Cerebellar nuclear complex (tissue), 1 donor: ENCODE data around the gene HOXA11.

Source experiments
- DNase-seq, 2 experiments: peaks; one replicate each; lab custom pipeline; 2025; lab: John Stamatoyannopoulos, UW

The HOXA11 gene

GRCh38 chr7:27185013-27185853, at the start of gene HOXA11:
TSS of gene HOXA11 (minus strand) at chr7:27185232. CDS start at chr7:27185144, 88 bp downstream.
- no peak for DNase-seq

GRCh38 chr7:27229448-27229847, 44.4 kb upstream of the HOXA11 start:
- DNase-seq = no peak

GRCh38 chr7:27224983-27225934, 40.2 kb upstream of the HOXA11 start:
- no peak for DNase-seq

- DNase-seq = no peak
Measured at GRCh38 chr7:27223941-27224575, 39.0 kb upstream of the HOXA11 start.

GRCh38 chr7:27221201-27221797, 36.3 kb upstream of the HOXA11 start:
- no peak for DNase-seq

- no peak for DNase-seq
Measured at GRCh38 chr7:27220440-27220955, 35.5 kb upstream of the HOXA11 start.

GRCh38 chr7:27219821-27220220, 34.8 kb upstream of the HOXA11 start:
- DNase-seq = no peak

- no peak for DNase-seq
Measured at GRCh38 chr7:27217951-27218350, 32.9 kb upstream of the HOXA11 start.

- DNase-seq = no peak
Measured at GRCh38 chr7:27215356-27215755, 30.3 kb upstream of the HOXA11 start.

GRCh38 chr7:27214239-27214950, 29.4 kb upstream of the HOXA11 start:
- no peak for DNase-seq

- DNase-seq = no peak
Measured at GRCh38 chr7:27213433-27214238, 28.6 kb upstream of the HOXA11 start.

GRCh38 chr7:27212497-27213432, 27.7 kb upstream of the HOXA11 start:
- DNase-seq = no peak

- DNase-seq = no peak
Measured at GRCh38 chr7:27211764-27212204, 26.8 kb upstream of the HOXA11 start.

- no peak for DNase-seq
Measured at GRCh38 chr7:27211084-27211446, 26.0 kb upstream of the HOXA11 start.

- DNase-seq = no peak
Measured at GRCh38 chr7:27210441-27211083, 25.5 kb upstream of the HOXA11 start.

GRCh38 chr7:27209933-27210440, 25.0 kb upstream of the HOXA11 start:
- DNase-seq = no peak

- DNase-seq = no peak
Measured at GRCh38 chr7:27208998-27209397, 24.0 kb upstream of the HOXA11 start.

GRCh38 chr7:27207348-27207985, 22.4 kb upstream of the HOXA11 start:
- DNase-seq = no peak
